ENCODE data around the gene CD7. TPM values are rescaled to one million over a fixed set of nuclear protein-coding genes. Genes with fewer than 3 reads are reported as not detected.

CD7 gene
- total RNA-seq, 1 donor from 2014 or later = not detected

- no peaks in the 10 kb centered on the region for H3K9me3 Mint-ChIP-seq
- peaks cover 44% of the 10 kb centered on the region for H3K4me1 Mint-ChIP-seq
- no peaks in the 10 kb centered on the region for H3K27me3 Mint-ChIP-seq (ENCODE audit: low read depth)
- peak overlapping the region; percentile 75 for H3K4me3 Mint-ChIP-seq
- no peak for TF ChIP-seq CTCF (conservative IDR thresholded peaks at IDR 0.05)
- peaks cover 23% of the 10 kb centered on the region for H3K36me3 Mint-ChIP-seq (ENCODE audit: low read depth)
- no peak for DNase-seq (ENCODE audit: low read depth, low spot score)
- no peak overlapping the region for H3K27ac Mint-ChIP-seq (ENCODE audit: unreplicated experiment)
Measured at GRCh38 chr17:82269138-82269881, 48.1 kb downstream of the CD7 start.

GRCh38 chr17:82267575-82268379, 49.6 kb downstream of the CD7 start:
- Mint-ChIP-seq H3K4me3 (peak overlapping the region; percentile 34), H3K36me3 (ENCODE audit: low read depth) (peaks cover 27% of the 10 kb centered on the region), H3K4me1 (peaks cover 44% of the 10 kb centered on the region), H3K9me3 (no peaks in the 10 kb centered on the region), H3K27me3 (ENCODE audit: low read depth) (no peaks in the 10 kb centered on the region), H3K27ac (ENCODE audit: unreplicated experiment) (no peak overlapping the region)
- DNase-seq (ENCODE audit: low read depth, low spot score) = no peak
- TF ChIP-seq CTCF (conservative IDR thresholded peaks at IDR 0.05) = no peak

GRCh38 chr17:82266142-82266541, 51.3 kb downstream of the CD7 start:
- peak overlapping the region; percentile 45 for H3K4me3 Mint-ChIP-seq
- no peaks in the 10 kb centered on the region for H3K27me3 Mint-ChIP-seq (ENCODE audit: low read depth)
- no peak for TF ChIP-seq CTCF (conservative IDR thresholded peaks at IDR 0.05)
- no peak overlapping the region for H3K27ac Mint-ChIP-seq (ENCODE audit: unreplicated experiment)
- DNase-seq (ENCODE audit: low read depth, low spot score) = no peak
- peaks cover 31% of the 10 kb centered on the region for H3K4me1 Mint-ChIP-seq
- peaks cover under 1% of the 10 kb centered on the region for H3K9me3 Mint-ChIP-seq
- peaks cover 38% of the 10 kb centered on the region for H3K36me3 Mint-ChIP-seq (ENCODE audit: low read depth)

Other genes with a start within 250 kb of the CD7 start
- gene FASN, start 219.4 kb downstream of the CD7 start, total RNA-seq = 816 and 839 TPM in 2 replicates
- 47.5 and 50.3 TPM in 2 replicates for gene CCDC57, start 104.8 kb downstream of the CD7 start, total RNA-seq
- 1.5 and 8.6 TPM in 2 replicates for gene SLC16A3, start 88.6 kb downstream of the CD7 start, total RNA-seq
- gene CSNK1D, start 43.9 kb downstream of the CD7 start, total RNA-seq = 163 and 165 TPM in 2 replicates
- gene SECTM1, start 16.2 kb upstream of the CD7 start, total RNA-seq = not detected in 2 replicates
- gene TEX19, start 41.6 kb upstream of the CD7 start, total RNA-seq = 0.20 and 0.23 TPM in 2 replicates
- not detected in 2 replicates for gene UTS2R, start 54.2 kb upstream of the CD7 start, total RNA-seq
- gene HEXD, start 100.7 kb upstream of the CD7 start, total RNA-seq = 47.8 and 48.5 TPM in 2 replicates
- gene OGFOD3, start 101.0 kb upstream of the CD7 start, total RNA-seq = 33.3 and 35.6 TPM in 2 replicates
- 111 and 115 TPM in 2 replicates for gene CYBC1, start 133.1 kb upstream of the CD7 start, total RNA-seq
- 73.3 and 84.2 TPM in 2 replicates for gene NARF, start 141.1 kb upstream of the CD7 start, total RNA-seq
- 84.3 and 92.2 TPM in 2 replicates for gene FOXK2, start 202.1 kb upstream of the CD7 start, total RNA-seq

All from neural crest cell (in vitro differentiated cells).